ENCODE results near the gene ARMCX5. TPM values are rescaled to one million over a fixed set of nuclear protein-coding genes. Genes with fewer than 3 reads are reported as not detected.

ARMCX5 gene
- total RNA-seq, 1 experiment from 2014 or later = 14.6 TPM

DNA sequence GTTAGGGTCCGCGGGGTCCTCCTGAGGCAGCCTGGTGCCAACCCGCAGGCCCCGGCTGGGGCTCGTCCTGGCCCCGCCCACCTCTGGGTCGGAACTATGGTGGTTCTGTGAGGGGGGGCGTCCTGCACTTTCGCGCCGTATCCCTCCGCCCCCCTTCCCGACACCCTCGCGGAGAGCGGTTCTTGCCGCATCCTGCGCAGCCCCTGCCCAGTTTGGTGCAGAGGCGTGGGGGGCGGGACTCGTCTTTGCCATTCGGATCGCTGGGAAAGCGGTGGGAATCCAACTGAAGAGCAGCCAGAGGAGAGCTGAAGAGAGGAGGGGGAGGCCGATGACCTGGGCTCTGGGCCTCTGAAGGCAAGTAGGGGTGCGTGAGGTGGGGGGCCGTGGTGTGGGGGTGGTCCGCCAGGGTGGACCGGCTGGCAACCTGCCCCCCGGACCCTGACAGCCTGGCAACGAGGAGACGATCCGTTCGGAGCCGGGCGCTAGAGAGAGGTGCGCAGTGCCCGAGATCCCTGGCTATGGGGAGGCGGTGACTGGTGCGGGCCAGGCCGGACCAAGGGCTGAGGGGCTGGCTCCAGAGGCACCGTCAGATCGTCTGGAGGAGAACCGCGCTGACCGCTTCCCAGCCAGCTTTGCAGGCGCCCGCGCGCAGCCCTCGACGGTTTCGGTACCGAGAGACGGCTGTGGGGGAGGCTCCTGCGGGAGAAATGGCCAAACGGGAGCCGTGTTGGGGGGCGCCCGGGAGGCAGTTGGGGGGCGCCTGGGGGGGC lies 52.1 kb downstream of the ARMCX5 start, which contains the start of gene GPRASP1:
TSS of gene GPRASP1 (plus strand) at position 242 of the 770 bp plus-strand sequence. CDS start 2,431 bp downstream, outside the sequence.
- H2AFZ ChIP-seq (ENCODE audit: low read length) = no peak within 1 kb of the TSS
- H4K5ac ChIP-seq (ENCODE audit: insufficient read length, low read depth, low read length) = no peak within 1 kb of the TSS
- H3K79me1 ChIP-seq (ENCODE audit: insufficient read depth, low read depth, low read length, poor library complexity, severe bottlenecking) = no peaks in the 10 kb centered on the region
- H3K14ac ChIP-seq (ENCODE audit: insufficient read depth, low read length) = peak within 1 kb of the TSS; percentile 36; the same call in 1 of the 2 replicates
- no peak within 1 kb of the TSS for H2BK5ac ChIP-seq (ENCODE audit: insufficient read length, low read length)
- no peak within 1 kb of the TSS for H4K8ac ChIP-seq (replicated peaks; ENCODE audit: insufficient read length, low read depth, low read length)
- no peak within 1 kb of the TSS for H4K91ac ChIP-seq (ENCODE audit: insufficient read length, low read depth, low read length)
- H3K23ac ChIP-seq (ENCODE audit: insufficient read length, low read depth, low read length) = no peak within 1 kb of the TSS
- Mint-ChIP-seq H3K9me3 (peaks cover 73 to 77% of the 10 kb centered on the region in 2 experiments), H3K4me1 (peaks cover 5 to 6% of the 10 kb centered on the region in 2 experiments; a peak in 3 of 4 replicates), H3K36me3 (ENCODE audit: insufficient read depth in 1 of 3, low read depth in 3 of 3) (peaks cover 10 to 22% (median 12%) of the 10 kb centered on the region in 3 experiments; a peak in 6 of 7 replicates), H3K4me3 (peak within 1 kb of the TSS; percentile 79 to 89), H3K27me3 (ENCODE audit: low read depth) (peaks cover 16% of the 10 kb centered on the region), H3K27ac (no peak within 1 kb of the TSS; a peak in 1 of 7 replicates)
- H3K56ac ChIP-seq (ENCODE audit: insufficient read length, low read depth, low read length) = no peak within 1 kb of the TSS
- no peak within 1 kb of the TSS for H2BK12ac ChIP-seq (ENCODE audit: insufficient read length, low read depth, low read length)
- H3K4me1 ChIP-seq (ENCODE audit: insufficient read depth, low read length) = no peaks in the 10 kb centered on the region
- peaks cover 49% of the 10 kb centered on the region for H3K9me3 ChIP-seq (ENCODE audit: control insufficient read depth, low read depth, low read length)
- no peak within 1 kb of the TSS for H2BK15ac ChIP-seq (ENCODE audit: low read depth, low read length)
- no peaks in the 10 kb centered on the region for H4K20me1 ChIP-seq (ENCODE audit: control insufficient read depth, insufficient read depth, insufficient read length)
- H3K18ac ChIP-seq (ENCODE audit: insufficient read length, low read depth, low read length) = no peak within 1 kb of the TSS
- H3K9ac ChIP-seq (ENCODE audit: extremely low read depth, insufficient read length, low read length) = no peak within 1 kb of the TSS
- H3T11ph ChIP-seq (ENCODE audit: low read length) = no peak within 1 kb of the TSS
- peak; percentile 61 for DNase-seq
- H2BK20ac ChIP-seq (ENCODE audit: low read depth, low read length, poor library complexity, severe bottlenecking) = no peak within 1 kb of the TSS
- H3K4ac ChIP-seq (ENCODE audit: low read depth, low read length) = no peak within 1 kb of the TSS
- H3K79me2 ChIP-seq (ENCODE audit: insufficient read depth, low read length) = no peaks in the 10 kb centered on the region
- no peak within 1 kb of the TSS for H2BK120ac ChIP-seq (ENCODE audit: low read depth, low read length, poor library complexity, severe bottlenecking)
- no peaks in the 10 kb centered on the region for H3K27me3 ChIP-seq (ENCODE audit: insufficient read depth, low read length)
- no peak within 1 kb of the TSS for H3K27ac ChIP-seq (ENCODE audit: insufficient read length, low read depth, low read length)
- TF ChIP-seq, protein P1, sequence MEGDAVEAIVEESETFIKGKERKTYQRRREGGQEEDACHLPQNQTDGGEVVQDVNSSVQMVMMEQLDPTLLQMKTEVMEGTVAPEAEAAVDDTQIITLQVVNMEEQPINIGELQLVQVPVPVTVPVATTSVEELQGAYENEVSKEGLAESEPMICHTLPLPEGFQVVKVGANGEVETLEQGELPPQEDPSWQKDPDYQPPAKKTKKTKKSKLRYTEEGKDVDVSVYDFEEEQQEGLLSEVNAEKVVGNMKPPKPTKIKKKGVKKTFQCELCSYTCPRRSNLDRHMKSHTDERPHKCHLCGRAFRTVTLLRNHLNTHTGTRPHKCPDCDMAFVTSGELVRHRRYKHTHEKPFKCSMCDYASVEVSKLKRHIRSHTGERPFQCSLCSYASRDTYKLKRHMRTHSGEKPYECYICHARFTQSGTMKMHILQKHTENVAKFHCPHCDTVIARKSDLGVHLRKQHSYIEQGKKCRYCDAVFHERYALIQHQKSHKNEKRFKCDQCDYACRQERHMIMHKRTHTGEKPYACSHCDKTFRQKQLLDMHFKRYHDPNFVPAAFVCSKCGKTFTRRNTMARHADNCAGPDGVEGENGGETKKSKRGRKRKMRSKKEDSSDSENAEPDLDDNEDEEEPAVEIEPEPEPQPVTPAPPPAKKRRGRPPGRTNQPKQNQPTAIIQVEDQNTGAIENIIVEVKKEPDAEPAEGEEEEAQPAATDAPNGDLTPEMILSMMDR (conservative IDR thresholded peaks at IDR 0.05) = no peak
- peak within 1 kb of the TSS; percentile 86 for H3K4me2 ChIP-seq (ENCODE audit: insufficient read depth, insufficient read length, low read length)
- peaks cover 8% of the 10 kb centered on the region for H3K23me2 ChIP-seq (ENCODE audit: insufficient read length, low read depth, low read length, poor library complexity, severe bottlenecking)
- WGBS (ENCODE audit: extremely low coverage, insufficient read length, low lambda C conversion rate) = no CpG with 5 or more reads among the region's 61 CpGs
- no peak within 1 kb of the TSS for H2AK5ac ChIP-seq (ENCODE audit: insufficient read length, low read length)

Data from H9 (cell line).